Vagina (tissue), 2 donors: ENCODE data around the gene KCNK10.

Experiments used
- CTCF ChIP-seq, 3 experiments: fragments of 450-650 bp in 2 of 3; fragments of 200-600 bp in 1 of 3; sonication (generic) in 1 of 3; IDR thresholded peaks; one replicate each; pipeline ENCODE4 v1.5.1; 2017 to 2019; ENCODE audit warnings: antibody characterized with exemption in 3 of 3, mild to moderate bottlenecking in 2 of 3, moderate library complexity in 2 of 3
- POLR2A ChIP-seq, 2 donors: fragments of 450-650 bp; IDR thresholded peaks; one replicate each; pipeline ENCODE4 v1.6.1; 2017; ENCODE audit warnings: antibody characterized with exemption in 2 of 2, mild to moderate bottlenecking in 2 of 2, moderate library complexity in 2 of 2
- POLR2AphosphoS5 ChIP-seq, 2 donors: sonication (generic); formaldehyde crosslinking; IDR thresholded peaks; one replicate each; pipeline ENCODE4 v1.9.0; 2017; ENCODE audit warnings: antibody characterized with exemption in 2 of 2, mild to moderate bottlenecking in 2 of 2, low read depth in 1 of 2; ENCODE audit not compliant: insufficient read depth in 1 of 2

- TF ChIP-seq CTCF (IDR thresholded peaks at IDR 0.05) (no peak), POLR2A (IDR thresholded peaks at IDR 0.05) (no peak), POLR2AphosphoS5 (IDR thresholded peaks at IDR 0.05; ENCODE audit: insufficient read depth in 1 of 2, low read depth in 1 of 2) (no peak)
Observed at GRCh38 chr14:88231603-88232002, 91.5 kb downstream of the KCNK10 start.
